Measurements from ENCODE around the gene TTC1. TPM values are rescaled to one million over a fixed set of nuclear protein-coding genes. Genes with fewer than 3 reads are reported as not detected.
A peak's percentile ranks its signal among the peaks of the same experiment; 100 is the strongest.

Gene TTC1, protein sequence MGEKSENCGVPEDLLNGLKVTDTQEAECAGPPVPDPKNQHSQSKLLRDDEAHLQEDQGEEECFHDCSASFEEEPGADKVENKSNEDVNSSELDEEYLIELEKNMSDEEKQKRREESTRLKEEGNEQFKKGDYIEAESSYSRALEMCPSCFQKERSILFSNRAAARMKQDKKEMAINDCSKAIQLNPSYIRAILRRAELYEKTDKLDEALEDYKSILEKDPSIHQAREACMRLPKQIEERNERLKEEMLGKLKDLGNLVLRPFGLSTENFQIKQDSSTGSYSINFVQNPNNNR
- total RNA-seq (2014; rRNA removed; shearing (Covaris generic)), result 32.6 and 47.2 TPM in 2 replicates
- total RNA-seq (2022), result 35.1 TPM in 2 replicates
- Bru-seq, nascent RNA, result percentile 72 among the genes with signal in this experiment
- percentile 70 among the genes with signal in this experiment for BruChase-seq, experiment 1, labeled RNA remaining after a 6-hour chase
- BruChase-seq, experiment 2, labeled RNA remaining after a 2-hour chase, result percentile 69 among the genes with signal in this experiment
- long read RNA-seq, transcript TTC1-201 (8 exons, 1,467 nt), result major isoform, 50 of 62 reads
- long read RNA-seq, partial matches to known transcripts, result 2 of 62 reads
- long read RNA-seq, other reads (novel, unspliced or antisense), result 6 of 62 reads

- peaks cover 36% of the 10 kb centered on the region for H3K36me3 ChIP-seq (ENCODE audit: insufficient read depth, low read length)
- DNase-seq (ENCODE audit: low spot score), result peak; percentile 99
- H3K79me2 ChIP-seq (ENCODE audit: insufficient read depth, low read depth, low read length), result peaks cover 32% of the 10 kb centered on the region
- peak within 1 kb of the TSS; percentile 95 for H3K4me2 ChIP-seq (ENCODE audit: low read length)
- H3K4me3 ChIP-seq (ENCODE audit: low read depth, low read length, poor library complexity, severe bottlenecking), result peak within 1 kb of the TSS; percentile 88
- H3K4me1 ChIP-seq (ENCODE audit: insufficient read depth, low read length, poor library complexity, severe bottlenecking), result peaks cover 14% of the 10 kb centered on the region
- H3K9me2 ChIP-seq (ENCODE audit: insufficient read depth, low read length), result no peaks in the 10 kb centered on the region
- CTCF ChIA-PET (ENCODE audit: unreplicated experiment), result interaction anchor here (0.6 kb wide), 2 partner anchors 49 to 1813 kb away, joined by 4 to 6 read pairs; no protein-coding TSS in a partner anchor
- no peaks in the 10 kb centered on the region for H3K9me3 ChIP-seq (ENCODE audit: low read length)
- TF ChIP-seq, protein P1, sequence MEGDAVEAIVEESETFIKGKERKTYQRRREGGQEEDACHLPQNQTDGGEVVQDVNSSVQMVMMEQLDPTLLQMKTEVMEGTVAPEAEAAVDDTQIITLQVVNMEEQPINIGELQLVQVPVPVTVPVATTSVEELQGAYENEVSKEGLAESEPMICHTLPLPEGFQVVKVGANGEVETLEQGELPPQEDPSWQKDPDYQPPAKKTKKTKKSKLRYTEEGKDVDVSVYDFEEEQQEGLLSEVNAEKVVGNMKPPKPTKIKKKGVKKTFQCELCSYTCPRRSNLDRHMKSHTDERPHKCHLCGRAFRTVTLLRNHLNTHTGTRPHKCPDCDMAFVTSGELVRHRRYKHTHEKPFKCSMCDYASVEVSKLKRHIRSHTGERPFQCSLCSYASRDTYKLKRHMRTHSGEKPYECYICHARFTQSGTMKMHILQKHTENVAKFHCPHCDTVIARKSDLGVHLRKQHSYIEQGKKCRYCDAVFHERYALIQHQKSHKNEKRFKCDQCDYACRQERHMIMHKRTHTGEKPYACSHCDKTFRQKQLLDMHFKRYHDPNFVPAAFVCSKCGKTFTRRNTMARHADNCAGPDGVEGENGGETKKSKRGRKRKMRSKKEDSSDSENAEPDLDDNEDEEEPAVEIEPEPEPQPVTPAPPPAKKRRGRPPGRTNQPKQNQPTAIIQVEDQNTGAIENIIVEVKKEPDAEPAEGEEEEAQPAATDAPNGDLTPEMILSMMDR (conservative IDR thresholded peaks at IDR 0.05; ENCODE audit: low read length), result no peak
- TF ChIP-seq EZH2phosphoT487 (IDR thresholded peaks at IDR 0.05; ENCODE audit: borderline replicate concordance, low read depth, low read length), result no peak
- no peaks in the 10 kb centered on the region for H4K20me1 ChIP-seq (ENCODE audit: insufficient read depth, low read length)
- intact Hi-C loops (cut with micrococcal nuclease; ENCODE audit: unreplicated experiment), result no loop called here
- POLR2A ChIA-PET, result interaction anchor here (0.5 to 1.7 kb wide), 7 partner anchors 10 to 849 kb away, joined by 3 to 13 read pairs (median 3); no protein-coding TSS in a partner anchor
- peak within 1 kb of the TSS; percentile 32 for H3K27ac ChIP-seq (ENCODE audit: low read depth, low read length, poor library complexity, severe bottlenecking)
- TSS peak; percentile 83 for BruUV-seq (replicated peaks)
- H2AFZ ChIP-seq (ENCODE audit: low read length), result peak within 1 kb of the TSS; percentile 100
Observed at GRCh38 chr5:160008877-160009590, at the start of gene TTC1. Gene TTC1 (plus strand): TSS chr5:160009139. CDS start chr5:160010529, 1,390 bp downstream.

GRCh38 chr5:159961176-159962160, 47.5 kb upstream of the TTC1 start:
- Histone ChIP-seq H3K4me1 (ENCODE audit: insufficient read depth, low read length, poor library complexity, severe bottlenecking) (no peaks in the 10 kb centered on the region), H4K20me1 (ENCODE audit: insufficient read depth, low read length) (no peaks in the 10 kb centered on the region), H2AFZ (ENCODE audit: low read length) (no peak overlapping the region), H3K79me2 (ENCODE audit: insufficient read depth, low read depth, low read length) (no peaks in the 10 kb centered on the region), H3K9me3 (ENCODE audit: low read length) (no peaks in the 10 kb centered on the region), H3K36me3 (ENCODE audit: insufficient read depth, low read length) (no peaks in the 10 kb centered on the region), H3K4me3 (ENCODE audit: low read depth, low read length, poor library complexity, severe bottlenecking) (no peak overlapping the region), H3K9me2 (ENCODE audit: insufficient read depth, low read length) (no peaks in the 10 kb centered on the region), H3K27ac (ENCODE audit: low read depth, low read length, poor library complexity, severe bottlenecking) (no peak overlapping the region), H3K4me2 (ENCODE audit: low read length) (no peak overlapping the region)
- intact Hi-C loops (cut with micrococcal nuclease; ENCODE audit: unreplicated experiment), result no loop called here
- no TSS peak for BruUV-seq (replicated peaks)
- TF ChIP-seq, protein P1 (conservative IDR thresholded peaks at IDR 0.05; ENCODE audit: low read length), result no peak
- no peak for TF ChIP-seq EZH2phosphoT487 (IDR thresholded peaks at IDR 0.05; ENCODE audit: borderline replicate concordance, low read depth, low read length)
- DNase-seq (ENCODE audit: low spot score), result no peak
- CTCF ChIA-PET (ENCODE audit: unreplicated experiment), result no interaction called here
- POLR2A ChIA-PET, result interaction anchor here (0.6 to 1.1 kb wide), 2 partner anchors 91 to 629 kb away, joined by 3 to 5 read pairs; no protein-coding TSS in a partner anchor

Measured in OCI-LY7 (cell line).